ENCODE results near the gene MGST2. TPM values are rescaled to one million over a fixed set of nuclear protein-coding genes. Genes with fewer than 3 reads are reported as not detected.

MGST2 gene
- total RNA-seq, 8 experiments from 2014 or later, result 4.9 to 44.0 (median 9.1) TPM

DNA sequence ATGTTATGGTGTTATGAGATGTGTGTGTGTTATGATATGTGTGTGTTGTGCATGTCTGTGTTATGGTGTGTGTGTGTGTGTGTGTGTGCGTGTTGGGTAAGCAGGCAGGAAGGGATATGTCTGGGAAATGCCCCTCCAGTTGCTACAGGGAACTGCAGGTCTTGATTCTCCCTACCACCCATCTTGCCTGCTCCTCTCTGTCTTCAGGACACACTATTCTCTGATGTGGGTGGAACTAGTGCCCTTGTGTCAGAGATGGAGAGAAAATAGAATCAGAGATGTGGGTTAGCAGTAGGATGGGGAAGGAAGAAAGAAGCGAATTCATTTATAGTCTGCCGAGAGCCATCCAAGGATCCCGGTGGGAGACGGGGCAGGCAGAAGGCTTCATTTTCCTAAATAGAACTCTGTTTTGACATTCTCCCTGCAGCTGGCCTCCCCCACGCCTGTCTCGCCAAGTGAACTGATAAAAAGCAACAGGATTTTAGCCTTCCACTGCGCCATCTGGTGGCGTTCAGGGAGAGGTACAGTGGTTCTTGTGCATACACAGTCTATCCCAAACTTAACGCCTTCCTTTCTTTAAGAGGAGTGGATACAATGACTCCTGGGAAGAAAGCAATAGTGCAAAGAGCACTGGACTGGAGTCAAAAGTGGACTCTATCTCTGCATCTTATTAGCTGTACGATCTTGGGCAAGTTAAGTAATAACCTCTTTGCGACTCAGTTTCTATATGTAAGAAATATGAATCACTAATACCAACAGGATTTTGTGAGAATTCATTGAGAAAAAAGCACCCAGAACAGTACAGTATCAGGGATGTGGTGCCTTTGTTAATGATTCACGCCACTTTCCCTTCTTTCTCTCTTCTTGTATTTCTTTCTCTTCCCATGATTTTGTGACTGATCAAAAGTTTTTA is 14.1 kb upstream of the MGST2 start:
- in situ Hi-C loops (cut with MboI; ENCODE audit: low pct_unique_long_range_greater_than_20kb in 2 of 9, low sequenced_read_pairs in 9 of 9, unreplicated experiment in 9 of 9), result no loop called here
- H3K27ac ChIP-seq, result no peak overlapping the region
- H3K4me1 ChIP-seq (replicated peaks in 1 of 2), result peaks cover 6% of the 10 kb centered on the region in 2 donors
- WGBS, 10 experiments, result 0 to 60% (median 30%) methylated on average over 1 to 5 of the region's 13 CpGs
- ATAC-seq (replicated peaks in 6 of 8), result peak; percentile 85 to 92 (median 90)
- H3K4me3 ChIP-seq, result peak overlapping the region in 1 of 5 donors; percentile 0

DNA sequence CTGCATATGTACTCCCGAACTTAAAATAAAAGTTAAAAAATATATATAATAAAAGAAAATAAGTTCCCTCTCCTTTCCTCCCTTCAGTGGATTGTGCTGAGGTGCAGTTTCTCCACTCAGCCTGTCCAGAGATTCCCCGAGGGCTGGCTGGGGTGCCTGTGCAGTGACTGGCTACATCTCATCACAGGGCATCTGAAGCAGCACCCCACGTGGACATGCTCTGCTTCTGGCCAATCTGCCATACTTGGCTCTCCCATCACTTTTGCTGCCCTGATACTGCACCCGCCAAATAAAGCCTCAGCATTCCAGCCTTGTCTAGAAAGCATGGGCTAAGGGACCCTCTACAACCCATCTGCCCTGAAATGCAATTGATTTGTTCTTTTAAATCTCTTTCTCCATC is 11.1 kb upstream of the MGST2 start:
- 53 to 83% (median 66%) methylated on average over 1 to 4 of the region's 4 CpGs; no CpG with 5 or more reads in 2 of the 10 experiments for WGBS, 10 experiments
- in situ Hi-C loops (cut with MboI; ENCODE audit: low pct_unique_long_range_greater_than_20kb in 2 of 9, low sequenced_read_pairs in 9 of 9, unreplicated experiment in 9 of 9), result no loop called here
- ATAC-seq (replicated peaks in 6 of 8), result no peak
- Histone ChIP-seq H3K4me1 (replicated peaks in 1 of 2) (peaks cover 9 to 11% of the 10 kb centered on the region in 2 donors), H3K4me3 (no peak overlapping the region), H3K27ac (no peak overlapping the region)

DNA sequence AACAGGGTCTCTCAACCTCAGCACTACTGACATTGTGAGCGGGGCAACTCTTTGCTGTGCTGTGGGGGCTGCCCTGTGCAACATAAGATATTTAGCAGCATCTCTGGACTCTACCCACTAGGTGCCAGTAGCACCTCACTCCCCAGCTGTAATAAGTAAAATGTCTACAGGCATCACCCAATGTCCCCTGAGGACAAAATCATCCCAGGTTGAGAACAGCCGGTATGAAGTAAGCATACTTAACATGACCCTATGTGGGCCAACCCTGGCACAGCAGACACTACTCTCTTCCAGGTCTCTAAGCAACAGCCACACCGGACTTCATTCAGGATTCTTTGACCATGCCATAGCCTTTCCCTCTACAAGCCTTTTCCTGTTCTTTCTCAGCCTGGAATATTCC is 10.5 kb upstream of the MGST2 start:
- Histone ChIP-seq H3K27ac (no peak overlapping the region), H3K4me1 (replicated peaks in 1 of 2) (peaks cover 9 to 11% of the 10 kb centered on the region in 2 donors), H3K4me3 (no peak overlapping the region)
- WGBS, 10 experiments, result 30 to 100% (median 40%) methylated on average over 1 to 2 of the region's 3 CpGs; no CpG with 5 or more reads in 5 of the 10 experiments
- ATAC-seq (replicated peaks in 6 of 8), result peak; percentile 28 to 58 (median 41)
- in situ Hi-C loops (cut with MboI; ENCODE audit: low pct_unique_long_range_greater_than_20kb in 2 of 9, low sequenced_read_pairs in 9 of 9, unreplicated experiment in 9 of 9), result no loop called here

DNA sequence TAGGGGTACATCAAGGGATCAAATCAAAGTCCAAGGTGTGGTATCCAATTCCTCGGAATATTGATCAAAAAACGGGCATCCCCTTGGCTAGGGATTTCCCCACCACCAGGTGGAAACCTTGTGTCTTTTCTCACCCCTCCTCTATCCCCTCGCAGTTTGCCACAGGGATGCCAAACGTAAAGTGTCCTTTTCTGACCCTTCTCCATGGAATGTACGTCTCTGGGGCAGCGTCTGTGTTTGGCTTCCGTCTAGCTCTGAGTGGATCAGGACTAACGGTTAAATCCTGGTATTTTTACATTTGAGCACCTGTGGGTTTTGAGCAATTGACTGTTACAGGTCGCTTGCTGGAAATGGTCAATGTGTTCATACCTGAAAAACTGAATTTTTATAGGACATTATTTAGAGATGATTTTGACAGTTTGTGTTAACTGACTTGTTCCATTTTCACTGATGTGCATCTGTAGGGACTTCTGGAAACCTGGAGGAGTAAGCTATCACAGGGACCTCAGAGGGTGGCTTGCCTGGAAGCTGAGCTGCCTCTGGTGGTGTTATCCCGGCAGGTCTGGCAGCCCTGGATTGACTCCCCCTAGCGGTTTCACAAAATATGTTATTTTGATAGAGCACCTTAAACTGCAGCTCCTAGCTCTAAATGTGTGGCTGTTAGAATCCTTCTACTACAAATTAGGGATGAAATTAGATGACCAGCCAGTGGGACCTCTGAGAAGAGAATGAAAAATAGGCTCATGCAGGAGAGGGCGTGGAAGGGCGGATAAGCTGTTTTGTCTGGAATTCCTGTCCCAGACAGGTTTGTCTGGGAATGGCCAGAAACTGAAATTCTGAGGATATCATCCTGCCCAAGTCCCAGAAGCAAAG is 8.8 kb upstream of the MGST2 start:
- Histone ChIP-seq H3K27ac (no peak overlapping the region), H3K4me3 (no peak overlapping the region), H3K4me1 (replicated peaks in 1 of 2) (peaks cover 6 to 9% of the 10 kb centered on the region in 2 donors)
- in situ Hi-C loops (cut with MboI; ENCODE audit: low pct_unique_long_range_greater_than_20kb in 2 of 9, low sequenced_read_pairs in 9 of 9, unreplicated experiment in 9 of 9), result no loop called here
- 13 to 33% (median 24%) methylated on average over 2 to 11 of the region's 13 CpGs for WGBS, 10 experiments
- ATAC-seq (replicated peaks in 6 of 8), result peak; percentile 72 to 95 (median 86)

DNA sequence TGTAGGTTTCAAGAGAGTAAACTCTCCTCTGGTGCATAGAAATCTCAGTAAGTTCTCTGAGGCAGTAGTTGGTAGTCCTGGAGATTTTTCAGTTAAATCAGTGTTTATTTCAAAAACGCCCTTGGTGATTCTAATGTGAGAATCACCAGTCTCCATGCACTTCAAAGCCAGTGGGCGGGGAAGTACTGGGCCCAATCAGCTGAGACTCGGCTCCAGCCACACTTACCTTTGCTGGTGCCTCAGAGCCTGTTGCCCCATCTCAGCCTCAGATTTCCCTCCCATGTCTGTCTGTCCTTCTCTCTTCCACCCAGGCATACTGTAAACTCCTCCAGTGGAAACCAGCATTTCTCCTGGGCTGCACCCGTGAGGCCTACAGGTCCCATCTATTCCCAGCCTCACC is 7.4 kb upstream of the MGST2 start:
- no peak overlapping the region for H3K4me3 ChIP-seq
- peaks cover 6 to 9% of the 10 kb centered on the region in 2 donors for H3K4me1 ChIP-seq (replicated peaks in 1 of 2)
- peak in 3 of 8 experiments; percentile 13 to 54 (median 31) for ATAC-seq (replicated peaks in 6 of 8)
- whole genome bisulfite sequencing, 10 experiments, result 59 to 100% (median 73%) methylated on average over 1 to 4 of the region's 4 CpGs; no CpG with 5 or more reads in 4 of the 10 experiments
- in situ Hi-C loops (cut with MboI; ENCODE audit: low pct_unique_long_range_greater_than_20kb in 2 of 9, low sequenced_read_pairs in 9 of 9, unreplicated experiment in 9 of 9), result no loop called here
- H3K27ac ChIP-seq, result no peak overlapping the region

DNA sequence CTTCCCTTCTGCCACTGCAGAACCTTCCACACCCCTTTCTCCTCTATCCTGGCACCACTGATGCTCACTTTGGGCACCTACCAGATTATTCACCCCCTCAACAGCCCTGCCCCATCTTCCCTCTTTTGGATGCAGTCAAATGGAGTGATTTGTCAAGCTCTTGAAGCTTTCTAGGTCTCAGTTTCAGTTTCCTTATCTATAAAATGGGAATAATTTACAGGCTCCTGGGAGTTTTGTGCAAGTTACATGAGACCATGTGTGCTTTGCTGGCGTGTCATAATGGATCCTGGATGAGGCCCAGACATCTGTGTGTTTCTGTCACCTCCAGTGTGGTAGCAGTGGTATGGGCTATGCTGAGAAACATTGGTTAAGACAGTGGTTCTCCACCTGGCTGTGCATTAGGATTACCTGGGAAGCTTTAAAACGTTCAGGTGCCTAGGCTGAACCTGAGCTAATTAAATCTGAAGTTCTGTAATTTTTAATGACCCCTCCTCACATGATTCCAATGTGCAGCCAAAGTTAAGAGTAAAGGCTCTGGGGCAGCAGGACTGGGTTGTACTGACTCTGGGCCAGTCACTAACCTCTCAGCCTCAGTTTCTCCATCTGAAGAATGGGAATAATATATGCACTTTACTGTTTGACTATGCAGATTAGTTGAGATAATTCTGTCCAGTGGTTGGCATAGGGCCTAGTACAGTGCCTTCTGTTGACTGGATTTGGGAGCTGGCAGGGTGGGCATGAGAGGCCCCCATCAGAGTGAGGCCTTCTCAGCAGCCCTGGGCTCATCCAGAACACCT is 6.8 kb upstream of the MGST2 start:
- peaks cover 6 to 9% of the 10 kb centered on the region in 2 donors for H3K4me1 ChIP-seq (replicated peaks in 1 of 2)
- no peak overlapping the region for H3K27ac ChIP-seq
- ATAC-seq (replicated peaks in 6 of 8), result no peak
- no peak overlapping the region for H3K4me3 ChIP-seq
- whole genome bisulfite sequencing, 10 experiments, result 40 to 100% (median 81%) methylated on average over 1 to 2 of the region's 2 CpGs; no CpG with 5 or more reads in 5 of the 10 experiments
- in situ Hi-C loops (cut with MboI; ENCODE audit: low pct_unique_long_range_greater_than_20kb in 2 of 9, low sequenced_read_pairs in 9 of 9, unreplicated experiment in 9 of 9), result no loop called here

DNA sequence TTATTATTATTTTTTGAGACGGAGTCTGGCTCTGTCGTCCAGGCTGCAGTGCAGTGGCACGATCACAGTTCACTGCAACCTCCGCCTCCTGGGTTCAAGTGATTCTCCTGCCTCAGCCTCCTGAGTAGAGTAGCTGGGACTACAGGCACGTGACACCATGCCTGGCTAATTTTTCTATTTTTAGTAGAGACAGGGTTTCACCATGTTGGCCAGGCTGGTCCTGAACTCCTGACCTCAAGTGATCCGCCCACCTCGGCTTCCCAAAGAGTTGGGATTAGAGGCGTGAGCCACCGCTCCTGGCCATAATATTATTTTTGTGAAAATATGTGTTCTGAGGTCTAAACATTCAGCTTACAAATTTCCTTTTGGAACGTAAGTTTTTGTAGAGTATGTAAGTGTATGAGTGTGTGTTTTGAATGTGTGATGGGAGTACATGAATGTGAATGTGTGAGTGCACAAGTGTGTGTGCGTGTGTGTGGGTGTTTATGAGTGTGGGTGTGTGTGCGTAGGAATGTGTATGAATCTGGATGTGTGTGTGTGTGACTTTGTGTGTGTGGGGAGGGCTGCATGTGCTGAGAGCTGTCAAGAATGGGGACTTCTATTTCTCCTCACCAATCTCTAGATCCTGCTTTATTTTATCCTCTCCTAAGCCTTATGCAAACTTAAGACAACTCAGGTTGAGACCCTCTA is 5.7 kb upstream of the MGST2 start:
- WGBS, 10 experiments, result 70 to 100% (median 88%) methylated on average over 2 to 12 of the region's 12 CpGs; no CpG with 5 or more reads in 1 of the 10 experiments
- H3K27ac ChIP-seq, result no peak overlapping the region
- H3K4me1 ChIP-seq (replicated peaks in 1 of 2), result peaks cover 6 to 9% of the 10 kb centered on the region in 2 donors
- in situ Hi-C loops (cut with MboI; ENCODE audit: low pct_unique_long_range_greater_than_20kb in 2 of 9, low sequenced_read_pairs in 9 of 9, unreplicated experiment in 9 of 9), result no loop called here
- no peak overlapping the region for H3K4me3 ChIP-seq
- no peak for ATAC-seq (replicated peaks in 6 of 8)

DNA sequence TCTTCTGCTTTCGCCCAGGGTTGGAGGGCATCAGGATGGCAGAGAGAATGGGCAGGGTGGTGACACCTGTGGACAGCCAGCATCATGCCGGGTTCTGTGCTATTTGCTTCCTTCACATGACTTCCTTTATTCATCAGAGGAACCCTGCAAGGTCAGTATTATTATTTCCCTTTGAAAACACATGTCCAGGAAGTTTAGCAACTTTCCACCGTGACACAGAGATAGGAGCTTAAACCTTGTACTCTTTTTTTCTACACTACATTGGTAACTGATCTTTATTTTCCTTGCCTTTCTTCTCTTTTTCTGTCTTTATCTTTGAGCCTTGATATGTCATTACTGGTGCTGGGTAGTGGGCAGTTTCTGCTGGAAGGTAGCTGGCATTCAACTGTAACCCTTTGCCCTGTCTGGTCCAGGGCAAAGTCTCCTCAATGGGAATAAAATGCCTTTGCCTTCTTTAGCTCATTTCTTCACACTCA is 5.0 kb upstream of the MGST2 start:
- Histone ChIP-seq H3K27ac (no peak overlapping the region), H3K4me3 (no peak overlapping the region), H3K4me1 (replicated peaks in 1 of 2) (peaks cover 3 to 11% of the 10 kb centered on the region in 2 donors)
- no peak for ATAC-seq (replicated peaks in 6 of 8)
- in situ Hi-C loops (cut with MboI; ENCODE audit: low pct_unique_long_range_greater_than_20kb in 2 of 9, low sequenced_read_pairs in 9 of 9, unreplicated experiment in 9 of 9), result no loop called here
- WGBS, 10 experiments, result 46 to 100% (median 70%) methylated on average over 1 to 3 of the region's 3 CpGs; no CpG with 5 or more reads in 2 of the 10 experiments

DNA sequence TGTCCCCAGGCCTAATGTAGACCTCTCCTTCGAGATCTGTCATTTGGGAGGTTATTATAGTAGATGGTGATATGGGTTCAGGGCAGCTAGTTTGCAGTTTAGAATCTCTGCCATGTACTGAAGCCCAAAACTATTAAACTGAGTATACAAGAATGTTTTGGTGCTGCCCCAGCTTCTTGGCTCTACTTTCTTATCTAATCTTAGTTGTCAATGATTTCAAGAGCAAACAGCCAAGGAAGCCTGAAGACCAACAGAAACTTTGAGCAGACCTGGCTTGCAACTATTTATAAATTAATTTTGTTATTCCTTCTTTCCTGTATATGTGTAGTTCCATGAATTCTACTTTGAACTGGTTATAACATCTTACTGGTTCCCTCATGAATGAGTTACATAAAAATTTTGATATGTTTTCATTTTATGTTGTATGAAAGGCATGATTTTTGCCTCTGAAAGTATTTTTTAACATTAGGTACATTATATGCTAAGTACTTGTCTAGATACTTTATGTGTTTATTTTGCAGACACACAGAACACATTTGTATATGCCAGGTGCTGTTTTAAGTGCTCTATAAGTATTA is 2.0 kb upstream of the MGST2 start:
- H3K27ac ChIP-seq, result no peak overlapping the region
- in situ Hi-C loops (cut with MboI; ENCODE audit: low pct_unique_long_range_greater_than_20kb in 2 of 9, low sequenced_read_pairs in 9 of 9, unreplicated experiment in 9 of 9), result no loop called here
- no peak for ATAC-seq (replicated peaks in 6 of 8)
- peaks cover 9 to 10% of the 10 kb centered on the region in 2 donors for H3K4me1 ChIP-seq (replicated peaks in 1 of 2)
- WGBS, 10 experiments, result 67 to 86% (median 80%) methylated on average over 1 of the region's 1 CpG; no CpG with 5 or more reads in 7 of the 10 experiments
- no peak overlapping the region for H3K4me3 ChIP-seq

DNA sequence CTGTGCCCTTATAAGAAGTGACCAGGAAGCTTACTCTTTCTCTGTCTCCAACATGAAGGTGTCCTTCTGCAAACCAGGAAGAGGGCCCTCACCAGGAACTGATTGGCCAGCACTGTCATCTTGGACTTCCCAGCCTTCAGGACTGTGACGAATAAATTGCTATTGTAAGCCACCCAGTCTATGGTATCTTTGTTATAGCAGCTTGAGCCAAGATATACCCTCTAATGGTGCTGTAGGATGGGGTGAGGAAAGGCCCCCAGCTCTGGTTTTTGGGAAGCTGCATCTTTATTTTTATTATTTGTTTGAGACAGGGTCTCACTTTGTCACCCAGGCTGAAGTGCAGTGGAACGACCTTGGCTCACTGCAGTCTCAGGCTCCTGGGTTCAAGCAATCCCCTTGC is 1.2 kb upstream of the MGST2 start:
- Histone ChIP-seq H3K4me1 (replicated peaks in 1 of 2) (peaks cover 9 to 10% of the 10 kb centered on the region in 2 donors), H3K4me3 (no peak overlapping the region), H3K27ac (no peak overlapping the region)
- WGBS, 10 experiments, result 83 to 100% (median 100%) methylated on average over 1 to 2 of the region's 2 CpGs; no CpG with 5 or more reads in 5 of the 10 experiments
- in situ Hi-C loops (cut with MboI; ENCODE audit: low pct_unique_long_range_greater_than_20kb in 2 of 9, low sequenced_read_pairs in 9 of 9, unreplicated experiment in 9 of 9), result no loop called here
- ATAC-seq (replicated peaks in 6 of 8), result no peak

DNA sequence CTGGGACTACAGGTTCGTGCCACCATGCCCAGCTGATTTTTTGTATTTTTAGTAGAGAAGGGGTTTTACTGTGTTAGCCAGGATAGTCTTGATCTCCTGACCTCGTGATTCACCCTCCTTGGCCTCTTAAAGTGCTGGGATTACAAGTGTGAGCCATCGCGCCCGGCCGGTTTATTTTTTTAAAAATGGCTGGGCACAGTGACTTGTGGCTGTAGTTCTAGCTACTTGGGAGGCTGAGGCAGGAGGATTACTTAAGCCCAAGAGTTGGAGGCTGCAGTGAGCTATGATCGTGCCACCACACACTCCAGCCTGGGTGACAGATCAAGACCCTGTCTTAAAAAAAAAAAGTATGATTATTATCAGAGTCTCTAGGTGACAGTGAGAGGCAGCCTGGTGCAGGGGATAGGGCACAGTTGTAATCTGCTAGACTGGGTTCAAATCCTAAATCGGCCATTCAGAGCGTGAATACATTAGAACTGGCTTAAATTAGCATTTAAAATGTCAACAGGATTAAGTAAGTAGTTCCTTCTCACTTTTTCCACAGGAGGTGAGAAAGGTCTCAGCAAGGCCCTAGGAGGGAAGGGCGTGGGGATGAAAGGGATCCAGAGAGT is 435 bp upstream of the MGST2 start:
- H3K4me1 ChIP-seq (replicated peaks in 1 of 2), result peaks cover 9 to 10% of the 10 kb centered on the region in 2 donors
- in situ Hi-C loops (cut with MboI; ENCODE audit: low pct_unique_long_range_greater_than_20kb in 2 of 9, low sequenced_read_pairs in 9 of 9, unreplicated experiment in 9 of 9), result no loop called here
- 20 to 100% (median 83%) methylated on average over 2 to 9 of the region's 10 CpGs; no CpG with 5 or more reads in 1 of the 10 experiments for WGBS, 10 experiments
- H3K4me3 ChIP-seq, result peak overlapping the region; percentile 19 to 39 (median 30)
- H3K27ac ChIP-seq, result peak overlapping the region; percentile 50 to 64
- no peak for ATAC-seq (replicated peaks in 6 of 8)

Measured in motor neuron (in vitro differentiated cells).